Liver (tissue), 3 donors: Measurements from ENCODE around the gene PTH2.

Experiments
- CTCF ChIP-seq: fragments of 150-350 bp; IDR thresholded peaks from 2 replicates; pipeline ENCODE4 v1.5.1; 2017; ENCODE audit warnings: improper control_type of control experiment, low read depth, low read length; ENCODE audit not compliant: missing input control
- EGR1 ChIP-seq, 2 donors: IDR thresholded peaks; 2 replicates each; pipeline ENCODE4 v1.6.1; 2016 to 2018; ENCODE audit warnings: antibody characterized with exemption in 2 of 2, low read depth in 2 of 2
- MAX ChIP-seq: IDR thresholded peaks from 2 replicates; pipeline ENCODE4 v1.6.1; 2016; ENCODE audit warnings: antibody characterized with exemption
- SP1 ChIP-seq: IDR thresholded peaks from 2 replicates; pipeline ENCODE4 v1.6.1; 2018; ENCODE audit warnings: antibody characterized with exemption, mild to moderate bottlenecking
- TF ChIP-seq, protein P1 (sequence below): IDR thresholded peaks from 2 replicates; pipeline ENCODE4 v1.6.1; 2016; ENCODE audit warnings: antibody characterized with exemption
- TF ChIP-seq, protein P2 (sequence below): IDR thresholded peaks from 2 replicates; pipeline ENCODE4 v1.6.1; 2016; ENCODE audit warnings: antibody characterized with exemption, mild to moderate bottlenecking
- donor health status: healthy.
- donor health status: healthy.

DNA sequence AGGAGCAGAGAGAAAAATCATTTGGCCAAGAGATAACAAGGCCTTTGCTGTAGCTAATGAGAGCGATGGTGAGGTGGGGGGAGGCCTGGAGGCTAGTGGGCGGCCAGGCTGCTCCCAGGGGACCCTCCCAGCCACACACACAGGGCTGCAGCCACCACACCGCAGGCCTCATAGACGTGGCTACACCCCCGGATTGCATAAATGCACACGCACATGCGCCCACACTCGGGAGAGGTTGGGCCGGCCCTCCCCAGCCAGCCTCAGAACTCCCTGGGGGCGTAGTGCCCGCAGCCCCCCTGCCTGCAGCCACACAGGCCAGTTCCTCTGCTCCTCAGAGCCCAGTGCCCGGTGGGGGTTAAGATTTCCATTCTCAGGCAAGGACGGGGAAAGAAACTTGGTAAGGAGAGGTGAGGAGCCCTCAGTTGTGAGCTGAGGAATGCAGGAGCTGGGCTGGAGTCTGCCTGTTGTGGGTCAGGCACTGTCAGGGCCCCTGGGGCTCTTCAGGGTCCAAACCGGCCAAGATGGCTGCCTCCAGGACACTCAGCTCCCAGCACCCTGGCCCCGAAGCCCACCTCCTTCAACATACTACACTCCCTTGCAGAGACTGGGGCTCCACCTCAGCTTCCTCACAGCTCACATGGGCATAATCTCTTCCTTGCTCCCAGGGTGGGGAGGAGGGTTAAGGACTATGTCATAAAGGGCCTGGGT lies 8.0 kb downstream of the PTH2 start:
- TF ChIP-seq CTCF, result no peak
- TF ChIP-seq MAX, result no peak
- TF ChIP-seq, protein P1, sequence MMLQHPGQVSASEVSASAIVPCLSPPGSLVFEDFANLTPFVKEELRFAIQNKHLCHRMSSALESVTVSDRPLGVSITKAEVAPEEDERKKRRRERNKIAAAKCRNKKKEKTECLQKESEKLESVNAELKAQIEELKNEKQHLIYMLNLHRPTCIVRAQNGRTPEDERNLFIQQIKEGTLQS, result no peak
- no peak for TF ChIP-seq EGR1 (IDR thresholded peaks at IDR 0.05; ENCODE audit: low read depth in 2 of 2)
- TF ChIP-seq SP1, result no peak
- TF ChIP-seq, protein P2, sequence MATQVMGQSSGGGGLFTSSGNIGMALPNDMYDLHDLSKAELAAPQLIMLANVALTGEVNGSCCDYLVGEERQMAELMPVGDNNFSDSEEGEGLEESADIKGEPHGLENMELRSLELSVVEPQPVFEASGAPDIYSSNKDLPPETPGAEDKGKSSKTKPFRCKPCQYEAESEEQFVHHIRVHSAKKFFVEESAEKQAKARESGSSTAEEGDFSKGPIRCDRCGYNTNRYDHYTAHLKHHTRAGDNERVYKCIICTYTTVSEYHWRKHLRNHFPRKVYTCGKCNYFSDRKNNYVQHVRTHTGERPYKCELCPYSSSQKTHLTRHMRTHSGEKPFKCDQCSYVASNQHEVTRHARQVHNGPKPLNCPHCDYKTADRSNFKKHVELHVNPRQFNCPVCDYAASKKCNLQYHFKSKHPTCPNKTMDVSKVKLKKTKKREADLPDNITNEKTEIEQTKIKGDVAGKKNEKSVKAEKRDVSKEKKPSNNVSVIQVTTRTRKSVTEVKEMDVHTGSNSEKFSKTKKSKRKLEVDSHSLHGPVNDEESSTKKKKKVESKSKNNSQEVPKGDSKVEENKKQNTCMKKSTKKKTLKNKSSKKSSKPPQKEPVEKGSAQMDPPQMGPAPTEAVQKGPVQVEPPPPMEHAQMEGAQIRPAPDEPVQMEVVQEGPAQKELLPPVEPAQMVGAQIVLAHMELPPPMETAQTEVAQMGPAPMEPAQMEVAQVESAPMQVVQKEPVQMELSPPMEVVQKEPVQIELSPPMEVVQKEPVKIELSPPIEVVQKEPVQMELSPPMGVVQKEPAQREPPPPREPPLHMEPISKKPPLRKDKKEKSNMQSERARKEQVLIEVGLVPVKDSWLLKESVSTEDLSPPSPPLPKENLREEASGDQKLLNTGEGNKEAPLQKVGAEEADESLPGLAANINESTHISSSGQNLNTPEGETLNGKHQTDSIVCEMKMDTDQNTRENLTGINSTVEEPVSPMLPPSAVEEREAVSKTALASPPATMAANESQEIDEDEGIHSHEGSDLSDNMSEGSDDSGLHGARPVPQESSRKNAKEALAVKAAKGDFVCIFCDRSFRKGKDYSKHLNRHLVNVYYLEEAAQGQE, result no peak
